Testis (tissue), 2 donors: ENCODE measurements around the gene SLC29A3.

Experiments used
- POLR2A ChIP-seq: fragments of 450-650 bp; IDR thresholded peaks from one replicate; pipeline ENCODE4 v1.6.1; 2017; ENCODE audit warnings: antibody characterized with exemption, mild to moderate bottlenecking, moderate library complexity
- TF ChIP-seq, protein P1 (sequence below), 3 experiments: fragments of 450-650 bp in 2 of 3; fragments of 200-600 bp in 1 of 3; sonication (generic) in 1 of 3; IDR thresholded peaks; one replicate each; pipeline ENCODE4 v1.5.1; 2016 to 2019; ENCODE audit warnings: antibody characterized with exemption in 3 of 3, mild to moderate bottlenecking in 2 of 3, moderate library complexity in 1 of 3

DNA sequence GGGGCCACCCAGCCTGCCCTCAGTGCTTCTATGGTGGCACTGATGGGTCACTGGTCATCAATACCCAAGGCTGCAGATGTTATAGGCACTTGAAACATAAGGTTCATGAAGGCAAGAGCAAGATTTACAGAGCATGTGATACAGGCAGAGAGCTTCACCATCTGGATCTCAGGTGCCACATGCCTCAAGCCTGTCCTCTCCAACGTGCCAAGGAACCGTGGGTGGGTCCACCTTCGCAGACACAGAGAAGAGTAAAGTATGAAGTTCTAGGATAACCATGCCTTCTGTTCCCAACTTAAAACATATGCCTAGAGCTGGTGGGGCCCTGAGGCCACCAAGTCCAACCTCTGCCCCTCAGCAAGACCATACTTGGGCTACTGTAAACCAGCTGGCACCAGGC, 51.0 kb downstream of the SLC29A3 start:
- TF ChIP-seq POLR2A, result no peak
- TF ChIP-seq, protein P1, sequence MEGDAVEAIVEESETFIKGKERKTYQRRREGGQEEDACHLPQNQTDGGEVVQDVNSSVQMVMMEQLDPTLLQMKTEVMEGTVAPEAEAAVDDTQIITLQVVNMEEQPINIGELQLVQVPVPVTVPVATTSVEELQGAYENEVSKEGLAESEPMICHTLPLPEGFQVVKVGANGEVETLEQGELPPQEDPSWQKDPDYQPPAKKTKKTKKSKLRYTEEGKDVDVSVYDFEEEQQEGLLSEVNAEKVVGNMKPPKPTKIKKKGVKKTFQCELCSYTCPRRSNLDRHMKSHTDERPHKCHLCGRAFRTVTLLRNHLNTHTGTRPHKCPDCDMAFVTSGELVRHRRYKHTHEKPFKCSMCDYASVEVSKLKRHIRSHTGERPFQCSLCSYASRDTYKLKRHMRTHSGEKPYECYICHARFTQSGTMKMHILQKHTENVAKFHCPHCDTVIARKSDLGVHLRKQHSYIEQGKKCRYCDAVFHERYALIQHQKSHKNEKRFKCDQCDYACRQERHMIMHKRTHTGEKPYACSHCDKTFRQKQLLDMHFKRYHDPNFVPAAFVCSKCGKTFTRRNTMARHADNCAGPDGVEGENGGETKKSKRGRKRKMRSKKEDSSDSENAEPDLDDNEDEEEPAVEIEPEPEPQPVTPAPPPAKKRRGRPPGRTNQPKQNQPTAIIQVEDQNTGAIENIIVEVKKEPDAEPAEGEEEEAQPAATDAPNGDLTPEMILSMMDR (IDR thresholded peaks at IDR 0.05), result no peak
